ENCODE results near the gene KDSR. TPM values are rescaled to one million over a fixed set of nuclear protein-coding genes. Genes with fewer than 3 reads are reported as not detected.

KDSR gene
- total and polyA plus RNA-seq, 9 of the 15 experiments (the other 6 are each of a cell fraction or from before 2014, with no cell fraction given) = 4.0 to 24.7 (median 12.4) TPM

- TF ChIP-seq CHD7 (IDR thresholded peaks at IDR 0.05; ENCODE audit: low read depth, low read length) (no peak), SNRNP70 (optimal IDR thresholded peaks at IDR 0.05; ENCODE audit: low read depth, low read length) (no peak)
These were observed 73.9 kb downstream of the KDSR start (continued) for GRCh38 chr18:63292831-63293683.
